OCI-LY7 (cell line): ENCODE measurements around the gene SLC25A6. TPM values are rescaled to one million over a fixed set of nuclear protein-coding genes. Genes with fewer than 3 reads are reported as not detected.

Source experiments
- BruUV-seq: library from RNA; stranded (reverse); fragments of 400-500 nt; replicated peaks from 2 replicates; lab custom pipeline; 2021; lab: Mats Ljungman, UMichigan
- CTCF ChIA-PET: fragments of 300-600 bp; sonication (Branson Sonifier 250); formaldehyde crosslinking; loops from one replicate; lab custom pipeline; 2022; ENCODE audit warnings: antibody characterized with exemption; ENCODE audit not compliant: unreplicated experiment; lab: Charles Lee
- POLR2A ChIA-PET: fragments of 300-600 bp; sonication (Branson Sonifier 250); formaldehyde crosslinking; loops from one replicate; lab custom pipeline; 2022; ENCODE audit warnings: antibody characterized with exemption; lab: Charles Lee
- DNase-seq: peaks from one replicate; pipeline ENCODE4 v3.0.0-alpha.2; 2015; ENCODE audit warnings: low spot score
- H2AFZ ChIP-seq: fragments of 200-600 bp; sonication (generic), shearing (Covaris generic); 2 replicates; pipeline ENCODE4 v1.6.1; 2014; ENCODE audit warnings: mild to moderate bottlenecking, antibody characterized with exemption, low read length, moderate library complexity
- H3K27ac ChIP-seq: fragments of 200-600 bp; sonication (generic); 2 replicates; pipeline ENCODE4 v1.5.1; 2014; ENCODE audit warnings: mixed run types, low read depth, mild to moderate bottlenecking, moderate library complexity, low read length, inconsistent platforms; ENCODE audit not compliant: poor library complexity, severe bottlenecking
- H3K36me3 ChIP-seq: fragments of 200-600 bp; sonication (generic); 2 replicates; pipeline ENCODE4 v1.6.1; 2014; ENCODE audit warnings: mild to moderate bottlenecking, antibody characterized with exemption, low read length, moderate library complexity, mixed read lengths; ENCODE audit not compliant: insufficient read depth
- H3K4me1 ChIP-seq: fragments of 200-600 bp; sonication (generic); 2 replicates; pipeline ENCODE4 v1.5.1; 2014; ENCODE audit warnings: mild to moderate bottlenecking, low read length; ENCODE audit not compliant: insufficient read depth, poor library complexity, severe bottlenecking
- H3K4me2 ChIP-seq: fragments of 200-600 bp; sonication (generic); 2 replicates; pipeline ENCODE4 v1.6.1; 2014; ENCODE audit warnings: mild to moderate bottlenecking, low read length
- H3K4me3 ChIP-seq: fragments of 200-600 bp; sonication (generic); 2 replicates; pipeline ENCODE4 v1.5.1; 2014; ENCODE audit warnings: mild to moderate bottlenecking, low read depth, low read length; ENCODE audit not compliant: poor library complexity, severe bottlenecking
- H3K79me2 ChIP-seq: fragments of 200-600 bp; sonication (generic); 2 replicates; pipeline ENCODE4 v1.6.1; 2016; ENCODE audit warnings: low read depth, mild to moderate bottlenecking, low read length, moderate library complexity, mixed read lengths; ENCODE audit not compliant: insufficient read depth
- H3K9me2 ChIP-seq: fragments of 200-600 bp; sonication (generic); 2 replicates; pipeline ENCODE4 v1.6.1; 2016; ENCODE audit warnings: mild to moderate bottlenecking, low read length, mixed read lengths; ENCODE audit not compliant: insufficient read depth
- H3K9me3 ChIP-seq: fragments of 200-600 bp; sonication (generic); 2 replicates; pipeline ENCODE4 v1.6.1; 2014; ENCODE audit warnings: mild to moderate bottlenecking, mixed run types, low read length, mixed read lengths
- H4K20me1 ChIP-seq: fragments of 200-600 bp; sonication (generic); 2 replicates; pipeline ENCODE4 v1.6.1; 2014; ENCODE audit warnings: mild to moderate bottlenecking, antibody characterized with exemption, low read length, moderate library complexity, mixed read lengths; ENCODE audit not compliant: insufficient read depth
- CTCF ChIP-seq: fragments of 200-600 bp; sonication (generic); conservative IDR thresholded peaks from 2 replicates; pipeline ENCODE4 v1.5.1; 2014; ENCODE audit warnings: mild to moderate bottlenecking, antibody characterized with exemption, low read length, moderate library complexity, mixed read lengths
- EZH2phosphoT487 ChIP-seq: fragments of 200-600 bp; sonication (generic); IDR thresholded peaks from 2 replicates; pipeline ENCODE4 v1.6.1; 2018; ENCODE audit warnings: low read depth, borderline replicate concordance, mild to moderate bottlenecking, mixed run types, antibody characterized with exemption, low read length, moderate library complexity, mixed read lengths
- intact Hi-C: fragments of 100-400 bp; cut with micrococcal nuclease; formaldehyde crosslinking; loops from one replicate; pipeline ENCODE4 v1.10.0; 2022; ENCODE audit not compliant: unreplicated experiment
- total RNA-seq, 2 experiments: library from RNA; depleted of rRNA in 1 of 2; stranded (reverse); fragments of >200 nt in 1 of 2; shearing (Covaris generic) in 1 of 2; gene quantifications; 2 replicates each; pipeline ENCODE4 v1.2.3, GENCODE V29; 2014 to 2022

SLC25A6 gene
- total RNA-seq, 2 experiments from 2014 or later, result 196 to 444 TPM

DNA sequence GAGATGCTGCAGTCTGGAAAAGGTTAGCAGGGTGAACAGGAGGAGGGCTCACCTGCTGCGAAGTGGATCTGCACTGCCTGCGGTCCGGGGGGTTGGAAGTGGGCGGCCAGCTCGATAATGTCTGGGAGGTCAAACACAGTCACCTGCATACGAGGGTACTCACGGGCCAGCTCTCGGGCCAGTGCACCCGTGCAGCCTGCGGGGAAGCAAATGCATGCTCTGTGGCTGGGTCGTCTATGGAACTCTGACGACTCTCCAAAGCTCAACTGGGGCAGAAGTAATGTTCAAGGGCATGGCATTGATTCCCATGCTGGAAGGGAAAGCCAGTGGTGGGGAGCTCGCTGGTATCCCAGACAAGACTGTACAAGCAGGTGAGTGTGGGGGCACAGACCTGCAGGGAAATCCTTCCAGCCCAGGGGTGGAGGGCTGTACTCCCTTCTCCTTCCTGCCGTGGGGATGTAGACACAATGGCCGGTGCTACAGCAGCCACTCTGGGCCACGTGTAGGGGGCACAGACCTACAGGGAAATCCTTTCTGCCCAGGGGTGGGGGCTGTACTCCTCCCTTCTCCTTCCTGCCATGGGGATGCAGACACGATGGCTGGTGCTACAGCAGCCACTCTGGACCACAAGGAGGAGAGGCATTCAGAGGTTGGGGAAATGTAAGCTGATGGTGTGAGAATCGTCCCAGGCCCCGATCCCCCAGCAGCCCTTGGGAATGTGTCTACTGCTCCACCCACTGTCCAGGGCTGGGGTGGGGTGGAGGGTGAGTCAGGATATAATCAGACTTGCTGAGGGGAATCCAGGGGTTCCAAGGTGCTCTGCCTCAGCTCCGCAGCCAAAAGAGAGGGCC is 26.2 kb upstream of the SLC25A6 start:
- no peaks in the 10 kb centered on the region for H3K4me1 ChIP-seq
- ChIA-PET POLR2A (no interaction called here), CTCF (no interaction called here)
- no peak for DNase-seq
- no peak overlapping the region for H2AFZ ChIP-seq
- no peak overlapping the region for H3K4me3 ChIP-seq
- H4K20me1 ChIP-seq, result no peaks in the 10 kb centered on the region
- peaks cover 93% of the 10 kb centered on the region for H3K36me3 ChIP-seq
- intact Hi-C loops, result no loop called here
- H3K9me2 ChIP-seq, result no peaks in the 10 kb centered on the region
- peaks cover 16% of the 10 kb centered on the region for H3K9me3 ChIP-seq
- no TSS peak for BruUV-seq
- no peak overlapping the region for H3K4me2 ChIP-seq
- H3K27ac ChIP-seq, result no peak overlapping the region
- H3K79me2 ChIP-seq, result no peaks in the 10 kb centered on the region
- TF ChIP-seq EZH2phosphoT487 (no peak), CTCF (no peak)

GRCh38 chrX:1416965-1417760 is 25.2 kb upstream of the SLC25A6 start:
- no TSS peak for BruUV-seq
- Histone ChIP-seq H3K36me3 (peaks cover 92% of the 10 kb centered on the region), H3K4me1 (no peaks in the 10 kb centered on the region), H3K4me3 (no peak overlapping the region), H3K27ac (no peak overlapping the region), H3K4me2 (no peak overlapping the region), H3K79me2 (no peaks in the 10 kb centered on the region), H4K20me1 (no peaks in the 10 kb centered on the region), H2AFZ (no peak overlapping the region), H3K9me2 (no peaks in the 10 kb centered on the region), H3K9me3 (peaks cover 10% of the 10 kb centered on the region)
- no peak for DNase-seq
- POLR2A ChIA-PET, result no interaction called here
- CTCF ChIA-PET, result no interaction called here
- TF ChIP-seq CTCF (no peak), EZH2phosphoT487 (no peak)
- intact Hi-C loops, result no loop called here
